Pancreas (tissue), 10 donors: Measurements from ENCODE around the gene SDK1. TPM values are rescaled to one million over a fixed set of nuclear protein-coding genes. Genes with fewer than 3 reads are reported as not detected.

Experiments
- ATAC-seq, 4 donors: fragments of 200-7000 bp; cut with Tn5 transposase; one replicate each; pipeline versions ENCODE4 v1.8.0 to v1.9.1; 2020; ENCODE audit warnings: mild to moderate bottlenecking in 4 of 4, moderate library complexity in 4 of 4
- DNase-seq, 6 donors: peaks; one replicate each; pipeline ENCODE4 v3.0.0-alpha.2; 2020
- FAIRE-seq: peaks from 2 replicates; lab custom pipeline; 2012; peaks lifted over from hg19 to GRCh38; lab: Jason Lieb, UNC
- H3K27ac ChIP-seq, 4 donors: fragments of 200-600 bp; sonication (generic); 1 replicate in 3 of 4; 2 replicates in 1 of 4; pipeline versions ENCODE4 v1.5.0 to v1.8.0; 2020
- H3K27me3 ChIP-seq, 4 donors: fragments of 200-600 bp; one replicate each; pipeline ENCODE4 v1.8.0; 2021
- H3K36me3 ChIP-seq, 3 donors: fragments of 200-600 bp; sonication (generic) in 1 of 3; one replicate each; pipeline versions ENCODE4 v1.5.0 to v1.8.0; 2020 to 2021
- H3K4me1 ChIP-seq, 3 donors: fragments of 200-600 bp; one replicate each; pipeline ENCODE4 v1.8.0; 2021
- H3K4me3 ChIP-seq, 4 donors: fragments of 200-600 bp; sonication (generic) in 2 of 4; one replicate each; pipeline versions ENCODE4 v1.5.0 to v1.8.0; 2020 to 2021
- H3K9me3 ChIP-seq, 4 donors: fragments of 200-600 bp; one replicate each; pipeline ENCODE4 v1.8.0; 2021
- CTCF ChIP-seq, 4 donors: fragments of 200-600 bp; sonication (generic) in 3 of 4; IDR thresholded peaks; one replicate each; pipeline versions ENCODE4 v1.5.0 to v1.8.0; 2021; ENCODE audit warnings: antibody characterized with exemption in 4 of 4
- WGBS, 2 donors: extraction: QIAGEN DNeasy Blood & Tissue Kit; methylation state at CpG; one replicate each; pipeline ENCODE4 v1.1.7; 2013; 5-methylcytosine and 5-hydroxymethylcytosine counted together
- intact Hi-C, 3 donors: fragments of 100-400 bp; cut with DNase I; formaldehyde crosslinking; loops; one replicate each; pipeline versions ENCODE4 v1.11.1 to v1.14.2; 2022
- polyA plus RNA-seq, 2 donors: library from polyadenylated mRNA; stranded (reverse); fragments of 200-250 nt; gene quantifications; one replicate each; pipeline ENCODE4 v1.2.3, GENCODE V29; 2013
- total RNA-seq, 6 donors: library from RNA; stranded (reverse); fragmentation: NEBNext Ultra II Directional in 4 of 6; extraction: Animal tissue kit (Norgen Biotek cat#: 25700) in 4 of 6; gene quantifications; one replicate each; pipeline versions ENCODE4 v1.2.1 to v1.2.4, GENCODE V29; 2021 to 2023
- donor health status: healthy with polysubstance abuse.
- donor health status: DM: no; HTN: no; CAD: no; lungs with moderate emphysema.
- donor health status: DM: no; HTN: no; CAD: no.
- donor health status: control.
- donor health status: control.
- donor health status: Bipolar disorder and iron deficiency.
- donor health status: DM: yes; HTN: yes; CAD: no.
- donor health status: DM: no; HTN: no; CAD: no.
- donor health status: DM: no; HTN: no; CAD: no.
- donor health status: DM: yes; HTN: yes; CAD: no.

Gene SDK1
- total and polyA plus RNA-seq, 8 donors, result 10.8 to 30.8 (median 19.8) TPM

DNA sequence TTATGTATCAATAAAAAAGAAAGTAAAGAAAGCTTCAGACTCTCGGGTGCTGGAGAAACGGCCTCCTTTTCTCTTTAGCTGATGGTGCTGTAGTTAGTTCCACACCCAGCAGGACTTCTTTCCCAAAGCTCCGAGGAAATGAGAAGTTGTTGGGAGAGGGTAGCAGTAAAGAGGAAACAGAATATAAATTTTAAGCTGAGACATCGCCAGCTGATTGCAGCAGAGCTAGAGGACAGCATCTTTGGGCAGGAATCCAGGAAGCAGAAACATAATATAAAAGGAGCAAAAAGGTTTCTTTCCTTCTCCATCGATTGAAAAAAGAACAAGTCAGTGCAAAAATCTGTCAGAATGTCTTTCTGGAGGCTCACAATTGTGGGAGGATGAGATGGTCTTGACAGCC lies 764.1 kb downstream of the SDK1 start:
- ATAC-seq (no peak), FAIRE-seq (no peak), DNase-seq (no peak)
- Histone ChIP-seq H3K27me3 (no peaks in the 10 kb centered on the region), H3K4me1 (no peaks in the 10 kb centered on the region), H3K36me3 (peaks cover 0 to 4% (median 0%) of the 10 kb centered on the region in 3 donors), H3K4me3 (no peak overlapping the region), H3K27ac (no peak overlapping the region), H3K9me3 (no peaks in the 10 kb centered on the region)
- TF ChIP-seq CTCF (IDR thresholded peaks at IDR 0.05), result no peak
- 75 to 78% methylated on average over 5 of the region's 5 CpGs for WGBS, 2 donors
- intact Hi-C loops, result no loop called here

DNA sequence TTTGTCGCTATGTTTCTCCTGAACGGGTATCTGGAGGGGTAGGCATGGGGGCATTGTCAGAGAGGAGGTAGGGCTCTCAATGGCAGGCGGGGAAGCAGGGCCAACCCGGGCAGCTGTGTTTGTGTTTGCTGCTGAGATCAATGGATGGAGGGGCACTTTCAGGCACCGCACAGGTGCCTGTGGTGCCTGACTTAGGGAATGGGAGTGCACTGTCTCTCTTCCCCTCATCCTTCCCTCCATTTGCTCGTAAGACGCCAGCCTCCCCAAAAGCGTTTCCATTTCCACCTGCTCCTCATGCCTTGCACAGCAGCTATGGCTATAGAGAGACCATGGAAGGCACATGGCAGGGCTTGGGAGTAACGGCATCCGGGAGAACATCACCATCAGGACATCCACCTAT lies 765.2 kb downstream of the SDK1 start:
- 92 to 95% methylated on average over 10 of the region's 10 CpGs for WGBS, 2 donors
- ATAC-seq, result no peak
- Histone ChIP-seq H3K27me3 (no peaks in the 10 kb centered on the region), H3K36me3 (peaks cover 0 to 4% (median 0%) of the 10 kb centered on the region in 3 donors), H3K27ac (no peak overlapping the region), H3K9me3 (no peaks in the 10 kb centered on the region), H3K4me1 (no peaks in the 10 kb centered on the region), H3K4me3 (no peak overlapping the region)
- FAIRE-seq, result no peak
- no peak for DNase-seq
- intact Hi-C loops, result no loop called here
- TF ChIP-seq CTCF (IDR thresholded peaks at IDR 0.05), result no peak

DNA sequence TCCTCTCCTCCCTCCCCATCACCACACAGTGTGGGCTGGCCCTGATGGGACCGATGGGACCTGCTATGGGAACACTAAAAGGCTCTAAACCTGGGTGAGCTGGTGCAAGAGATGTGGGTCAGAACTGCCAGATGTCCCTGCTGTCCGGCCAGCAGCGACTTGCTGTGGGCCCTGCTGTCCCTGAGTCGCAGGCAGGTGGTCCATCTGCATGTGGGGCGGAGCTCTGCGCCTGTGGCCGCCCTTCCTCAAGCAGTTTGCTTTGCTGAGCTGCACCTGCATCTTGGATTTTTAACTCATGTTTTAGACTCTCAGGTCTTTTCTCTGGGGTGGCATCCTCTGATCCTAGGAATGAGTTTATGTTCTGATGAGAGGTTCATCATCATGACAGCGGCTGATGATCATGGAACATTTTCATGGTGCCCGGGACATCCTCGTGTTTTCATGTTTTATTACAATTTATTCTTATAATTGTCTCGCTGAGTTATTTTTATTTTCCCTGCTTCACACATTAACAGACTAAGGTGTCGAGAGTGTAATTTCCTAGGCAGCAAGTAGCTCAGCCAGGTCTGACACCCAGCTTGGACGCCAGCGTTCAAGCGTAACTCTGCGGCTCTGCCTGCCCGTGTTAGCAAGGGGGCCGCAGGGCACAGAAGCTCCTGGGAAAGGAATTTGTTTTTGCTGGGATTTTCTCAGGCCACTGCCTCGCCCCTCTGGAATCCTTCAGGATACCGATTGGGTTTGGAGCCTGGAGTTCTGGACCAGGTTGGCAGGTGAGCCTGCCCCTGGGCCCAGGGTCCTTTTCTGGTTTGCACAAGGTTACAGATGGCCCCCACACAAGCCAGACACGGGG lies 765.8 kb downstream of the SDK1 start:
- intact Hi-C loops, result no loop called here

DNA sequence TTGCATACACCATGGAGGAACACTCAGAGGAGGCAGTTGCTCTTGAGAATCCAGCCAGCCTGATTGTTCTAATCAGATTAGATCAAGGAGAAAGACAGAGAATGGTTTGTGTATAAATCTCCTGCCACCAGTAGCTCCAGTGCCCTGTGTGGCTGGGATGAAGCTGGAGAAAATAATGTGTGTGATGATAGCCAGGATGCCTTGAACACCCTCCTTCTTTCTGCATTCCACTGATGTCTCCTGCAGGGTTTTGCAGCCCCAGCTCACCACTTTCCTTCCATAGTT lies 766.4 kb downstream of the SDK1 start:
- Histone ChIP-seq H3K4me1 (no peaks in the 10 kb centered on the region), H3K36me3 (peaks cover 0 to 4% (median 0%) of the 10 kb centered on the region in 3 donors), H3K4me3 (no peak overlapping the region), H3K27ac (no peak overlapping the region), H3K27me3 (no peaks in the 10 kb centered on the region), H3K9me3 (no peaks in the 10 kb centered on the region)
- ATAC-seq, result no peak
- DNase-seq, result no peak
- no peak for FAIRE-seq
- intact Hi-C loops, result no loop called here
- no peak for TF ChIP-seq CTCF (IDR thresholded peaks at IDR 0.05)

More for the DNA sequence above, 765.8 kb downstream of the SDK1 start:
- DNase-seq, result no peak
- no peak overlapping the region for H3K4me3 ChIP-seq
- TF ChIP-seq CTCF (IDR thresholded peaks at IDR 0.05), result no peak
- no peaks in the 10 kb centered on the region for H3K27me3 ChIP-seq
- ATAC-seq, result no peak
- FAIRE-seq, result no peak
- H3K4me1 ChIP-seq, result no peaks in the 10 kb centered on the region
- H3K9me3 ChIP-seq, result no peaks in the 10 kb centered on the region
- no peak overlapping the region for H3K27ac ChIP-seq
- WGBS, 2 donors, result 90 to 93% methylated on average over 21 of the region's 21 CpGs
- H3K36me3 ChIP-seq, result peaks cover 0 to 4% (median 0%) of the 10 kb centered on the region in 3 donors

DNA sequence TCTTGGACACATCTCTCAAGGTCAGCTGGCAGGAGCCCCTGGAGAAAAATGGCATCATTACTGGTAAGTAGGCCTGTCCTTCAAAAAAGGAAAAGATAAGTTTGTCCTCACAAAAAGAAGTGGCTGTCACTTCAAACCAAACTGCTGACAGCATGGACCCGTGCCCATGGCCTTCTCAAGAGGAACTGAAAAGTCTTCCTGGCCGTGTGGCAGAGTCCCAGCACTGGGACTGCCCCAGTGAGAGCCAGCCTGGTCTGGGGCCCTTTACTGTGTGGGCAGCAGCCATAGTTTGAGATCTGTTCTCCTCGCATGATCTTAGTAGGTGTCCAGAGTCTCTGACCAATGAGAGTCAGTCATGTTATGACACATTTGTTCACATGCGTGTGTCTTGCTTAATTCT lies 766.8 kb downstream of the SDK1 start:
- DNase-seq, result no peak
- H3K27ac ChIP-seq, result no peak overlapping the region
- H3K27me3 ChIP-seq, result no peaks in the 10 kb centered on the region
- H3K4me3 ChIP-seq, result no peak overlapping the region
- intact Hi-C loops, result no loop called here
- TF ChIP-seq CTCF (IDR thresholded peaks at IDR 0.05), result no peak
- no peak for ATAC-seq
- H3K9me3 ChIP-seq, result no peaks in the 10 kb centered on the region
- no peaks in the 10 kb centered on the region for H3K4me1 ChIP-seq
- WGBS, 2 donors, result 74 to 76% methylated on average over 4 of the region's 4 CpGs
- no peak for FAIRE-seq
- H3K36me3 ChIP-seq, result peaks cover 0 to 4% (median 0%) of the 10 kb centered on the region in 3 donors
